Astrocyte (in vitro differentiated cells and primary cell): ENCODE measurements around the gene PCDHGB4. TPM values are rescaled to one million over a fixed set of nuclear protein-coding genes. Genes with fewer than 3 reads are reported as not detected.
"Not testable (repeated sequence)": the region's sequence is repeated elsewhere in the genome, so short reads cannot be mapped to it uniquely, and the experiment has no call there.

Experiments used
- DNase-seq: peaks from one replicate; pipeline ENCODE4 v3.0.0-alpha.2; 2010; ENCODE audit warnings: low read depth
- FAIRE-seq: peaks from 2 replicates; lab custom pipeline; 2011; peaks lifted over from hg19 to GRCh38; lab: Jason Lieb, UNC
- H2AFZ ChIP-seq: 2 replicates; pipeline ENCODE4 v1.6.0; 2012; ENCODE audit warnings: low read depth, low read length, inconsistent platforms
- H3K27ac ChIP-seq: 2 replicates; pipeline ENCODE4 v1.5.1; 2011; ENCODE audit warnings: low read depth, low read length, inconsistent platforms
- H3K27me3 ChIP-seq: 2 replicates; pipeline ENCODE4 v1.6.0; 2011; ENCODE audit warnings: low read length, inconsistent platforms; ENCODE audit not compliant: insufficient read depth
- H3K36me3 ChIP-seq: 2 replicates; pipeline ENCODE4 v1.5.1; 2011; ENCODE audit warnings: low read length, inconsistent platforms; ENCODE audit not compliant: insufficient read depth
- H3K4me1 ChIP-seq: 2 replicates; pipeline ENCODE4 v1.5.1; 2011; ENCODE audit warnings: low read length, inconsistent platforms; ENCODE audit not compliant: insufficient read depth
- H3K4me2 ChIP-seq: 2 replicates; pipeline ENCODE4 v1.6.0; 2012; ENCODE audit warnings: low read length, inconsistent platforms
- H3K4me3 ChIP-seq: 2 replicates; pipeline ENCODE4 v1.5.1; 2011; ENCODE audit warnings: low read depth, mild to moderate bottlenecking, low read length, inconsistent platforms; ENCODE audit not compliant: insufficient read depth
- H3K79me2 ChIP-seq: 2 replicates; pipeline ENCODE4 v1.6.0; 2012; ENCODE audit warnings: mild to moderate bottlenecking, low read length, inconsistent platforms; ENCODE audit not compliant: insufficient read depth
- H3K9ac ChIP-seq: 2 replicates; pipeline ENCODE4 v1.6.0; 2012; ENCODE audit warnings: mild to moderate bottlenecking, low read length, inconsistent platforms
- H3K9me3 ChIP-seq: 2 replicates; pipeline ENCODE4 v1.5.1; 2012; ENCODE audit warnings: low read depth, mild to moderate bottlenecking, low read length, inconsistent platforms; ENCODE audit not compliant: insufficient read depth
- H4K20me1 ChIP-seq: 2 replicates; pipeline ENCODE4 v1.6.0; 2012; ENCODE audit warnings: low read length, inconsistent platforms; ENCODE audit not compliant: insufficient read depth
- H3K27ac Mint-ChIP-seq: one replicate; pipeline ENCODE4 v1.8.0; 2021; ENCODE audit warnings: mild to moderate bottlenecking, mixed read lengths; ENCODE audit not compliant: unreplicated experiment
- H3K27me3 Mint-ChIP-seq: one replicate; pipeline ENCODE4 v1.8.0; 2021; ENCODE audit warnings: low read depth, mixed read lengths; ENCODE audit not compliant: unreplicated experiment
- H3K36me3 Mint-ChIP-seq: one replicate; pipeline ENCODE4 v1.8.0; 2021; ENCODE audit warnings: low read depth, mixed read lengths; ENCODE audit not compliant: unreplicated experiment
- H3K4me1 Mint-ChIP-seq: one replicate; pipeline ENCODE4 v1.8.0; 2021; ENCODE audit warnings: low read depth, mixed read lengths; ENCODE audit not compliant: unreplicated experiment
- H3K4me3 Mint-ChIP-seq: one replicate; pipeline ENCODE4 v1.8.0; 2021; ENCODE audit warnings: mild to moderate bottlenecking, moderate library complexity, mixed read lengths; ENCODE audit not compliant: unreplicated experiment
- H3K9me3 Mint-ChIP-seq: one replicate; pipeline ENCODE4 v1.8.0; 2021; ENCODE audit warnings: mild to moderate bottlenecking, mixed read lengths; ENCODE audit not compliant: unreplicated experiment
- EZH2 ChIP-seq: IDR thresholded peaks from 2 replicates; pipeline ENCODE4 v1.6.1; 2012; ENCODE audit warnings: mild to moderate bottlenecking, low read length, inconsistent platforms; ENCODE audit not compliant: insufficient read depth
- total RNA-seq: library from RNA; stranded (reverse); gene quantifications from 2 replicates; pipeline ENCODE4 v1.2.1, GENCODE V29; 2021
- TF ChIP-seq, protein P1 (sequence below): IDR thresholded peaks from 2 replicates; pipeline ENCODE4 v1.5.1; 2011; ENCODE audit warnings: low read depth, mild to moderate bottlenecking, inconsistent platforms, low read length, moderate library complexity; ENCODE audit not compliant: insufficient read depth

Gene PCDHGB4
- total RNA-seq, 1 donor from 2014 or later, result 13.6 TPM

DNA sequence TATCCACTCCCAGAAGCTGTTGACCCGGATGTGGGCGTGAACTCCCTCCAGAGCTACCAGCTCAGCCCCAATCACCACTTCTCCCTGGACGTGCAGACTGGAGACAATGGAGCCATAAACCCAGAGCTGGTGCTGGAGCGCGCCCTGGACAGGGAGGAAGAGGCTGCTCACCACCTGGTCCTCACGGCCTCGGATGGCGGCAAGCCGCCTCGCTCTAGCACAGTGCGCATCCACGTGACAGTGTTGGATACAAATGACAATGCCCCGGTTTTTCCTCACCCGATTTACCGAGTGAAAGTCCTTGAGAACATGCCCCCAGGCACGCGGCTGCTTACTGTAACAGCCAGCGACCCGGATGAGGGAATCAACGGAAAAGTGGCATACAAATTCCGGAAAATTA, 5.8 kb downstream of the PCDHGB4 start:
- Histone ChIP-seq H3K36me3 (no peaks in the 10 kb centered on the region), H4K20me1 (no peaks in the 10 kb centered on the region), H3K4me1 (no peaks in the 10 kb centered on the region), H3K79me2 (no peaks in the 10 kb centered on the region), H3K9ac (no peak overlapping the region), H3K4me3 (no peak overlapping the region), H3K27ac (no peak overlapping the region), H2AFZ (no peak overlapping the region), H3K9me3 (peaks cover 45% of the 10 kb centered on the region), H3K4me2 (no peak overlapping the region), H3K27me3 (no peaks in the 10 kb centered on the region)
- Mint-ChIP-seq H3K4me1 (peaks cover 1% of the 10 kb centered on the region), H3K27ac (no peak overlapping the region), H3K36me3 (peaks cover 26% of the 10 kb centered on the region), H3K27me3 (no peaks in the 10 kb centered on the region), H3K4me3 (no peak overlapping the region), H3K9me3 (peaks cover 42% of the 10 kb centered on the region)
- TF ChIP-seq EZH2, result no peak
- TF ChIP-seq, protein P1, sequence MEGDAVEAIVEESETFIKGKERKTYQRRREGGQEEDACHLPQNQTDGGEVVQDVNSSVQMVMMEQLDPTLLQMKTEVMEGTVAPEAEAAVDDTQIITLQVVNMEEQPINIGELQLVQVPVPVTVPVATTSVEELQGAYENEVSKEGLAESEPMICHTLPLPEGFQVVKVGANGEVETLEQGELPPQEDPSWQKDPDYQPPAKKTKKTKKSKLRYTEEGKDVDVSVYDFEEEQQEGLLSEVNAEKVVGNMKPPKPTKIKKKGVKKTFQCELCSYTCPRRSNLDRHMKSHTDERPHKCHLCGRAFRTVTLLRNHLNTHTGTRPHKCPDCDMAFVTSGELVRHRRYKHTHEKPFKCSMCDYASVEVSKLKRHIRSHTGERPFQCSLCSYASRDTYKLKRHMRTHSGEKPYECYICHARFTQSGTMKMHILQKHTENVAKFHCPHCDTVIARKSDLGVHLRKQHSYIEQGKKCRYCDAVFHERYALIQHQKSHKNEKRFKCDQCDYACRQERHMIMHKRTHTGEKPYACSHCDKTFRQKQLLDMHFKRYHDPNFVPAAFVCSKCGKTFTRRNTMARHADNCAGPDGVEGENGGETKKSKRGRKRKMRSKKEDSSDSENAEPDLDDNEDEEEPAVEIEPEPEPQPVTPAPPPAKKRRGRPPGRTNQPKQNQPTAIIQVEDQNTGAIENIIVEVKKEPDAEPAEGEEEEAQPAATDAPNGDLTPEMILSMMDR, result no peak
- DNase-seq (no peak), FAIRE-seq (no peak)

DNA sequence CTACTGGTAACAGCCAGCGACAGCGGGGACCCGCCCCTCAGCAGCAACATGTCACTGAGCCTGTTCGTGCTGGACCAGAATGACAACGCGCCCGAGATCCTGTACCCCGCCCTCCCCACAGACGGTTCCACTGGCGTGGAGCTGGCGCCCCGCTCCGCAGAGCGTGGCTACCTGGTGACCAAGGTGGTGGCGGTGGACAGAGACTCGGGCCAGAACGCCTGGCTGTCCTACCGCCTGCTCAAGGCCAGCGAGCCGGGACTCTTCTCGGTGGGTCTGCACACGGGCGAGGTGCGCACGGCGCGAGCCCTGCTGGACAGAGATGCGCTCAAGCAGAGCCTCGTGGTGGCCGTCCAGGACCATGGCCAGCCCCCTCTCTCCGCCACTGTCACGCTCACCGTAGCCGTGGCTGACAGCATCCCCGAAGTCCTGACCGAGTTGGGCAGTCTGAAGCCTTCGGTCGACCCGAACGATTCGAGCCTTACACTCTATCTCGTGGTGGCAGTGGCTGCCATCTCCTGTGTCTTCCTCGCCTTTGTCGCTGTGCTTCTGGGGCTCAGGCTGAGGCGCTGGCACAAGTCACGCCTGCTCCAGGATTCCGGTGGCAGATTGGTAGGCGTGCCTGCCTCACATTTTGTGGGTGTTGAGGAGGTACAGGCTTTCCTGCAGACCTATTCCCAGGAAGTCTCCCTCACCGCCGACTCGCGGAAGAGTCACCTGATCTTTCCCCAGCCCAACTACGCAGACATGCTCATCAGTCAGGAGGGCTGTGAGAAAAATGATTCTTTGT, 7.1 kb downstream of the PCDHGB4 start:
- H3K4me1 ChIP-seq, H3K4me3 ChIP-seq, H3K27ac Mint-ChIP-seq, H2AFZ ChIP-seq, H3K27me3 Mint-ChIP-seq, H4K20me1 ChIP-seq, H3K9ac ChIP-seq, DNase-seq, H3K36me3 ChIP-seq, H3K4me1 Mint-ChIP-seq, H3K4me2 ChIP-seq, FAIRE-seq, H3K27me3 ChIP-seq, H3K4me3 Mint-ChIP-seq, H3K27ac ChIP-seq, H3K79me2 ChIP-seq: not testable (repeated sequence)
- peaks cover 44% of the 10 kb centered on the region for H3K9me3 ChIP-seq
- Mint-ChIP-seq H3K36me3 (peaks cover 34% of the 10 kb centered on the region), H3K9me3 (peaks cover 41% of the 10 kb centered on the region)

DNA sequence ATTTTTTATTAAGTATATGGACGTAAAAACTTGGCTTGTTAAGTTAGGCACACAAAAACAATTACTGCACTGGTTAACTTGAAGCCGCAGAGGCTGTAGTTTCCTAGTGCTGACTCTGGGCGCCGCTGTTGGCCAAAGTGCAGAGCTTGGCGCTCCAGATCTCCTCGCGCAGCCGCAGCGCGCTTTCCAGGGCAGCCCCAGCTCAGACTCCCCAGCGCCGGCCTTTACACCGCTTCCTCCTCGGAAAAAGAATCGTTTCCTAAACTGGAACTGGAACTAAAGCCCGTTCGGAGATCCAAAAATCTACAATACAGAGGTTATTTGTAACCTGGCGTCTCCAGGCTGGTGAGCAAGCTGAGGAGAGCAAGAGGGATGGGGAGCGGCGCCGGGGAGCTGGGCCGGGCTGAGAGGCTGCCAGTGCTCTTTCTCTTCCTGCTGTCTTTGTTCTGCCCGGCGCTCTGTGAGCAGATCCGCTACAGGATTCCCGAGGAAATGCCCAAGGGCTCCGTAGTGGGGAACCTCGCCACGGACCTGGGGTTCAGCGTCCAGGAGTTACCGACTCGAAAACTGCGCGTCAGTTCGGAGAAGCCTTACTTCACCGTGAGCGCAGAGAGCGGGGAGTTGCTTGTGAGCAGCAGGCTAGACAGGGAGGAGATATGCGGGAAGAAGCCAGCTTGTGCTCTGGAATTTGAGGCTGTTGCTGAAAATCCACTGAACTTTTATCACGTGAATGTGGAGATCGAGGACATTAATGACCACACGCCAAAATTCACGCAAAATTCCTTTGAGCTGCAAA, 10.5 kb downstream of the PCDHGB4 start, which contains the start of gene PCDHGB5:
Gene PCDHGB5, plus strand, starts transcription at position 192 of the 796 bp plus-strand sequence. Its CDS starts 181 bp downstream, at position 373.
- TF ChIP-seq, protein P1, result peak; percentile 41
- DNase-seq, result peak; percentile 30
- not testable (repeated sequence) for FAIRE-seq, H3K4me3 Mint-ChIP-seq, H3K4me1 Mint-ChIP-seq, H3K27me3 Mint-ChIP-seq, H4K20me1 ChIP-seq, H3K27ac Mint-ChIP-seq, H3K27me3 ChIP-seq, H3K27ac ChIP-seq, H3K4me1 ChIP-seq, H3K36me3 ChIP-seq, H3K79me2 ChIP-seq
- H3K9me3 ChIP-seq, result peaks cover 41% of the 10 kb centered on the region
- peak within 1 kb of the TSS; percentile 42 for H3K4me3 ChIP-seq
- peaks cover 31% of the 10 kb centered on the region for H3K9me3 Mint-ChIP-seq
- H3K36me3 Mint-ChIP-seq, result peaks cover 27% of the 10 kb centered on the region
- H3K4me2 ChIP-seq, result peak within 1 kb of the TSS; percentile 64
- H2AFZ ChIP-seq, result peak within 1 kb of the TSS; percentile 41
- H3K9ac ChIP-seq, result peak within 1 kb of the TSS; percentile 60
